Measurements from ENCODE around the gene MAP1LC3A.

DNA sequence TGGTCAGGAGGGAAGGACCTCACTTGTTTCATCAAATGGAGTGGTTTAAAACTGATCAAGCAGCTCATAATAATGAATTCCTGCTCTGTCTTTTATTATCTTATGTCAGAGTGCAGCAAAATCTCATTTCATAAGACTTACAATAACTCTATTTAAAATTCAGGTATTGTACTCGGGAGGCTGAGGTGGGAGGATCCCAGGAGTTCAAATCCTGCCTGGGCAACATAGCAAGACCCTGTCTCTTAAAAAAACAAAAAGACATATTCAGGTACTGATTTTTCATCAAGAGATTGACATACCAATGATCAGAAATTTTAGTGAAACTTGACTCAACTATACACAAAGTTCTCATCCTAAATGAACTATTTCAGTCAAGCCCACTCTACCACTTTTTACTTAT lies 47.9 kb upstream of the MAP1LC3A start:
- TF ChIP-seq CTCF (conservative IDR thresholded peaks at IDR 0.05) (no peak), EZH2 (IDR thresholded peaks at IDR 0.05; ENCODE audit: low read depth) (no peak)

Measured in PC-9 (cell line).